Kidney (tissue), 14 donors: Measurements from ENCODE around the gene MRTFB. TPM values are rescaled to one million over a fixed set of nuclear protein-coding genes. Genes with fewer than 3 reads are reported as not detected.

Experiments used
- DNase-seq, 5 donors: peaks; one replicate each; pipeline ENCODE4 v3.0.0-alpha.2; 2013 to 2020
- FAIRE-seq: peaks from 2 replicates; lab custom pipeline; 2012; peaks lifted over from hg19 to GRCh38; lab: Jason Lieb, UNC
- H3K27ac ChIP-seq, 2 donors: one replicate each; pipeline ENCODE4 v1.7.0; 2013; ENCODE audit warnings: low read depth in 2 of 2, low read length in 2 of 2, inconsistent platforms in 1 of 2
- H3K27me3 ChIP-seq: one replicate; pipeline ENCODE4 v1.7.1; 2013; ENCODE audit warnings: low read length, inconsistent platforms; ENCODE audit not compliant: control insufficient read depth, insufficient read depth
- H3K36me3 ChIP-seq, 3 donors: one replicate each; pipeline versions ENCODE4 v1.7.0 to v1.7.1; 2013; ENCODE audit warnings: low read length in 3 of 3, control low read depth in 1 of 3, inconsistent platforms in 1 of 3; ENCODE audit not compliant: insufficient read depth in 3 of 3, control insufficient read depth in 2 of 3
- H3K4me1 ChIP-seq, 3 donors: one replicate each; pipeline versions ENCODE4 v1.7.0 to v1.7.1; 2013; ENCODE audit warnings: low read length in 3 of 3, inconsistent platforms in 1 of 3, low read depth in 1 of 3; ENCODE audit not compliant: control insufficient read depth in 2 of 3, insufficient read depth in 2 of 3
- H3K4me3 ChIP-seq, 3 donors: one replicate each; pipeline versions ENCODE4 v1.7.0 to v1.8.1; 2013; ENCODE audit warnings: low read length in 3 of 3, control low read depth in 1 of 3, inconsistent platforms in 1 of 3
- H3K9ac ChIP-seq, 3 donors: one replicate each; pipeline versions ENCODE4 v1.7.0 to v1.7.1; 2013; ENCODE audit warnings: low read length in 3 of 3, control low read depth in 1 of 3, inconsistent platforms in 1 of 3
- H3K9me3 ChIP-seq, 3 donors: one replicate each; pipeline versions ENCODE4 v1.7.0 to v1.7.1; 2013; ENCODE audit warnings: low read length in 3 of 3, control low read depth in 1 of 3, inconsistent platforms in 1 of 3; ENCODE audit not compliant: control insufficient read depth in 2 of 3, insufficient read depth in 1 of 3
- CTCF ChIP-seq: IDR thresholded peaks from 3 replicates; pipeline ENCODE4 v1.5.1; 2012; ENCODE audit warnings: mild to moderate bottlenecking, moderate library complexity, borderline replicate concordance; ENCODE audit not compliant: insufficient read depth; ENCODE audit errors: extremely low read depth
- intact Hi-C: fragments of 100-400 bp; cut with DNase I; formaldehyde crosslinking; loops from one replicate; pipeline ENCODE4 v1.11.1; 2022
- polyA plus RNA-seq: library from polyadenylated mRNA; stranded (reverse); fragments of 350-450 nt; fragmentation: Illumina TruSeq; extraction: RNeasy Lipid Tissue Mini Kit (QIAGEN cat#74804); gene quantifications from one replicate; pipeline ENCODE4 v1.2.3, GENCODE V29; 2014; ENCODE audit warnings: low read depth, low replicate concordance; ENCODE audit not compliant: insufficient read depth
- total RNA-seq: library from RNA; stranded (reverse); fragmentation: NEBNext Ultra II Directional; extraction: Animal tissue kit (Norgen Biotek cat#: 25700); gene quantifications from one replicate; pipeline ENCODE4 v1.2.1, GENCODE V29; 2021
- donor health status: control.
- donor health status: control.
- donor health status: control.
- donor health status: control.
- donor health status: control.
- donor health status: DM: yes; HTN: yes; CAD: no.
- donor health status: Normal renal cell carcinoma (clear cell type).

Gene MRTFB
- total and polyA plus RNA-seq, 2 donors from 2014 or later = 5.1 to 51.0 TPM

- no peak for FAIRE-seq
- no peak for DNase-seq
- no peak overlapping the region for H3K9ac ChIP-seq
- no peak for TF ChIP-seq CTCF
- no peaks in the 10 kb centered on the region for H3K27me3 ChIP-seq
- no peaks in the 10 kb centered on the region for H3K9me3 ChIP-seq
- H3K36me3 ChIP-seq = peaks cover 2 to 32% (median 19%) of the 10 kb centered on the region in 3 donors
- H3K4me1 ChIP-seq = peaks cover 0 to 10% (median 7%) of the 10 kb centered on the region in 3 donors
- peak overlapping the region in 1 of 3 donors; percentile 26 for H3K4me3 ChIP-seq
- intact Hi-C loops = no loop called here
- H3K27ac ChIP-seq = no peak overlapping the region
Observed at GRCh38 chr16:14239791-14240190, 168.7 kb downstream of the MRTFB start.

GRCh38 chr16:14240219-14240843 lies 169.2 kb downstream of the MRTFB start:
- Histone ChIP-seq H3K27me3 (no peaks in the 10 kb centered on the region), H3K36me3 (peaks cover 2 to 27% (median 15%) of the 10 kb centered on the region in 3 donors), H3K27ac (no peak overlapping the region), H3K4me1 (peaks cover 0 to 10% (median 7%) of the 10 kb centered on the region in 3 donors), H3K9ac (no peak overlapping the region), H3K9me3 (no peaks in the 10 kb centered on the region), H3K4me3 (peak overlapping the region in 1 of 3 donors; percentile 26)
- intact Hi-C loops = no loop called here
- no peak for FAIRE-seq
- no peak for TF ChIP-seq CTCF
- DNase-seq = peak in 4 of 5 donors; percentile 27 to 58 (median 44)

- intact Hi-C loops = no loop called here
- H3K36me3 ChIP-seq = peaks cover 5 to 29% (median 15%) of the 10 kb centered on the region in 3 donors
Observed at GRCh38 chr16:14240964-14241363, 169.8 kb downstream of the MRTFB start.

More at GRCh38 chr16:14240964-14241363, 169.8 kb downstream of the MRTFB start:
- no peak for TF ChIP-seq CTCF
- H3K9me3 ChIP-seq = no peaks in the 10 kb centered on the region
- no peaks in the 10 kb centered on the region for H3K27me3 ChIP-seq
- H3K9ac ChIP-seq = no peak overlapping the region
- no peak overlapping the region for H3K4me3 ChIP-seq
- DNase-seq (no peak), FAIRE-seq (no peak)
- no peak overlapping the region for H3K27ac ChIP-seq
- peaks cover 0 to 10% (median 7%) of the 10 kb centered on the region in 3 donors for H3K4me1 ChIP-seq
